Measurements from ENCODE around the gene EPB41L3.

GRCh38 chr18:5469340-5469739 is 74.5 kb downstream of the EPB41L3 start:
- TF ChIP-seq, protein P1, sequence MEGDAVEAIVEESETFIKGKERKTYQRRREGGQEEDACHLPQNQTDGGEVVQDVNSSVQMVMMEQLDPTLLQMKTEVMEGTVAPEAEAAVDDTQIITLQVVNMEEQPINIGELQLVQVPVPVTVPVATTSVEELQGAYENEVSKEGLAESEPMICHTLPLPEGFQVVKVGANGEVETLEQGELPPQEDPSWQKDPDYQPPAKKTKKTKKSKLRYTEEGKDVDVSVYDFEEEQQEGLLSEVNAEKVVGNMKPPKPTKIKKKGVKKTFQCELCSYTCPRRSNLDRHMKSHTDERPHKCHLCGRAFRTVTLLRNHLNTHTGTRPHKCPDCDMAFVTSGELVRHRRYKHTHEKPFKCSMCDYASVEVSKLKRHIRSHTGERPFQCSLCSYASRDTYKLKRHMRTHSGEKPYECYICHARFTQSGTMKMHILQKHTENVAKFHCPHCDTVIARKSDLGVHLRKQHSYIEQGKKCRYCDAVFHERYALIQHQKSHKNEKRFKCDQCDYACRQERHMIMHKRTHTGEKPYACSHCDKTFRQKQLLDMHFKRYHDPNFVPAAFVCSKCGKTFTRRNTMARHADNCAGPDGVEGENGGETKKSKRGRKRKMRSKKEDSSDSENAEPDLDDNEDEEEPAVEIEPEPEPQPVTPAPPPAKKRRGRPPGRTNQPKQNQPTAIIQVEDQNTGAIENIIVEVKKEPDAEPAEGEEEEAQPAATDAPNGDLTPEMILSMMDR (IDR thresholded peaks at IDR 0.05; ENCODE audit: poor library complexity): no peak
- no peak for TF ChIP-seq EZH2phosphoT487 (IDR thresholded peaks at IDR 0.05; ENCODE audit: low read depth, severe bottlenecking, unreplicated experiment)
- TF ChIP-seq EZH2 (IDR thresholded peaks at IDR 0.05; ENCODE audit: borderline replicate concordance): no peak
